ENCODE measurements around the gene KIZ. TPM values are rescaled to one million over a fixed set of nuclear protein-coding genes. Genes with fewer than 3 reads are reported as not detected.

Gene KIZ
- total RNA-seq, 1 donor from 2014 or later: 18.0 TPM

- no peaks in the 10 kb centered on the region for H3K4me1 Mint-ChIP-seq
Observed at GRCh38 chr20:21219686-21220085, 93.8 kb downstream of the KIZ start.

GRCh38 chr20:21224217-21224616, 98.3 kb downstream of the KIZ start:
- CTCF ChIA-PET: interaction anchor here (0.9 kb wide), 1 partner anchor 12 kb away, joined by 3 read pairs; no protein-coding TSS in a partner anchor

More at GRCh38 chr20:21219686-21220085, 93.8 kb downstream of the KIZ start:
- intact Hi-C loops (cut with micrococcal nuclease): no loop called here
- ChIA-PET POLR2A (no interaction called here), CTCF (interaction anchor here (2.1 kb wide), 1 partner anchor 16 kb away, joined by 10 read pairs; no protein-coding TSS in a partner anchor)
- H3K27me3 Mint-ChIP-seq: no peaks in the 10 kb centered on the region
- no peak for TF ChIP-seq CTCF (IDR thresholded peaks at IDR 0.05)
- H3K4me3 Mint-ChIP-seq: no peak overlapping the region
- no peaks in the 10 kb centered on the region for H3K9me3 Mint-ChIP-seq
- ATAC-seq (ENCODE audit: low read depth): no peak
- no peak for DNase-seq
- H3K36me3 Mint-ChIP-seq (ENCODE audit: low read depth): peaks cover 20% of the 10 kb centered on the region
- no peak overlapping the region for H3K27ac Mint-ChIP-seq

GRCh38 chr20:21225215-21225947, 99.5 kb downstream of the KIZ start:
- Mint-ChIP-seq H3K4me1 (peaks cover 7% of the 10 kb centered on the region), H3K27ac (no peak overlapping the region), H3K36me3 (ENCODE audit: low read depth) (peaks cover 25% of the 10 kb centered on the region), H3K27me3 (no peaks in the 10 kb centered on the region), H3K4me3 (no peak overlapping the region), H3K9me3 (no peaks in the 10 kb centered on the region)
- ChIA-PET POLR2A (interaction anchor here (0.7 kb wide), 1 partner anchor 98 kb away, joined by 3 read pairs; no protein-coding TSS in a partner anchor), CTCF (interaction anchor here (0.9 kb wide), 1 partner anchor 11 kb away, joined by 3 read pairs; no protein-coding TSS in a partner anchor)
- ATAC-seq (ENCODE audit: low read depth) (no peak), DNase-seq (no peak)
- TF ChIP-seq CTCF (IDR thresholded peaks at IDR 0.05): no peak
- intact Hi-C loops (cut with micrococcal nuclease): no loop called here

More at GRCh38 chr20:21224217-21224616, 98.3 kb downstream of the KIZ start:
- Mint-ChIP-seq H3K9me3 (no peaks in the 10 kb centered on the region), H3K27me3 (no peaks in the 10 kb centered on the region), H3K4me1 (peaks cover 7% of the 10 kb centered on the region), H3K27ac (no peak overlapping the region), H3K4me3 (no peak overlapping the region), H3K36me3 (ENCODE audit: low read depth) (peaks cover 17% of the 10 kb centered on the region)
- ATAC-seq (ENCODE audit: low read depth) (no peak), DNase-seq (no peak)
- intact Hi-C loops (cut with micrococcal nuclease): no loop called here
- POLR2A ChIA-PET: no interaction called here
- no peak for TF ChIP-seq CTCF (IDR thresholded peaks at IDR 0.05)

GRCh38 chr20:21228511-21228910, 102.6 kb downstream of the KIZ start:
- no peak for DNase-seq
- Mint-ChIP-seq H3K27me3 (no peaks in the 10 kb centered on the region), H3K27ac (peak overlapping the region; percentile 5), H3K36me3 (ENCODE audit: low read depth) (peaks cover 43% of the 10 kb centered on the region), H3K4me1 (peaks cover 7% of the 10 kb centered on the region), H3K4me3 (no peak overlapping the region), H3K9me3 (no peaks in the 10 kb centered on the region)
- CTCF ChIA-PET: interaction anchor here (1.6 kb wide), 1 partner anchor 277 kb away, joined by 5 read pairs; no protein-coding TSS in a partner anchor
- TF ChIP-seq CTCF (IDR thresholded peaks at IDR 0.05): no peak
- POLR2A ChIA-PET: no interaction called here
- intact Hi-C loops (cut with micrococcal nuclease): no loop called here
- ATAC-seq (ENCODE audit: low read depth): peak; percentile 72

- Mint-ChIP-seq H3K27me3 (no peaks in the 10 kb centered on the region), H3K36me3 (ENCODE audit: low read depth) (peaks cover 44% of the 10 kb centered on the region), H3K27ac (no peak overlapping the region), H3K4me1 (peaks cover 7% of the 10 kb centered on the region), H3K9me3 (no peaks in the 10 kb centered on the region), H3K4me3 (no peak overlapping the region)
- no peak for DNase-seq
- no peak for TF ChIP-seq CTCF (IDR thresholded peaks at IDR 0.05)
- intact Hi-C loops (cut with micrococcal nuclease): no loop called here
- ChIA-PET POLR2A (no interaction called here), CTCF (interaction anchor here (1.6 kb wide), 1 partner anchor 276 kb away, joined by 5 read pairs; no protein-coding TSS in a partner anchor)
- ATAC-seq (ENCODE audit: low read depth): no peak
Observed at GRCh38 chr20:21229163-21229562, 103.3 kb downstream of the KIZ start.
